Mammary epithelial cell (primary cell): ENCODE measurements around the gene EPM2AIP1.

Experiments used
- CTCF ChIP-seq, 2 donors: IDR thresholded peaks in 1 of 2; conservative IDR thresholded peaks in 1 of 2; 2 replicates each; pipeline ENCODE4 v1.5.1; 2011 to 2012; ENCODE audit warnings: inconsistent platforms in 2 of 2, low read length in 2 of 2, mild to moderate bottlenecking in 2 of 2, control low read depth in 1 of 2, low read depth in 1 of 2; ENCODE audit not compliant: insufficient read depth in 1 of 2; ENCODE audit errors: extremely low read depth in 1 of 2
- EZH2 ChIP-seq: IDR thresholded peaks from 2 replicates; pipeline ENCODE4 v1.6.1; 2012; ENCODE audit warnings: low read length, inconsistent platforms, borderline replicate concordance

- TF ChIP-seq CTCF (conservative IDR thresholded peaks at IDR 0.05 in 1 of 2, IDR thresholded peaks at IDR 0.05 in 1 of 2; ENCODE audit: extremely low read depth in 1 of 2, insufficient read depth in 1 of 2, low read depth in 1 of 2, low read length in 2 of 2) (no peak), EZH2 (no peak)
These were observed 47.3 kb upstream of the EPM2AIP1 start for GRCh38 chr3:37040231-37040630.
